HG02852 (cell line): ENCODE measurements around the gene LILRB5.
"Not testable (repeated sequence)": the region's sequence is repeated elsewhere in the genome, so short reads cannot be mapped to it uniquely, and the experiment has no call there.

Experiments
- ATAC-seq: cut with Tn5 transposase; IDR thresholded peaks from one replicate; pipeline ENCODE4 v1.9.1; 2021; ENCODE audit warnings: mild to moderate bottlenecking, moderate library complexity; ENCODE audit not compliant: unreplicated experiment

The LILRB5 gene

GRCh38 chr19:54217517-54218247 is 39.4 kb downstream of the LILRB5 start:
- not testable (repeated sequence) for ATAC-seq

- ATAC-seq, result no peak
Measured at GRCh38 chr19:54216869-54217268, 40.2 kb downstream of the LILRB5 start.

GRCh38 chr19:54214734-54215133 is 42.3 kb downstream of the LILRB5 start:
- not testable (repeated sequence) for ATAC-seq

GRCh38 chr19:54214217-54214616 is 42.9 kb downstream of the LILRB5 start:
- not testable (repeated sequence) for ATAC-seq

GRCh38 chr19:54211235-54211634 is 45.8 kb downstream of the LILRB5 start:
- ATAC-seq, result no peak

DNA sequence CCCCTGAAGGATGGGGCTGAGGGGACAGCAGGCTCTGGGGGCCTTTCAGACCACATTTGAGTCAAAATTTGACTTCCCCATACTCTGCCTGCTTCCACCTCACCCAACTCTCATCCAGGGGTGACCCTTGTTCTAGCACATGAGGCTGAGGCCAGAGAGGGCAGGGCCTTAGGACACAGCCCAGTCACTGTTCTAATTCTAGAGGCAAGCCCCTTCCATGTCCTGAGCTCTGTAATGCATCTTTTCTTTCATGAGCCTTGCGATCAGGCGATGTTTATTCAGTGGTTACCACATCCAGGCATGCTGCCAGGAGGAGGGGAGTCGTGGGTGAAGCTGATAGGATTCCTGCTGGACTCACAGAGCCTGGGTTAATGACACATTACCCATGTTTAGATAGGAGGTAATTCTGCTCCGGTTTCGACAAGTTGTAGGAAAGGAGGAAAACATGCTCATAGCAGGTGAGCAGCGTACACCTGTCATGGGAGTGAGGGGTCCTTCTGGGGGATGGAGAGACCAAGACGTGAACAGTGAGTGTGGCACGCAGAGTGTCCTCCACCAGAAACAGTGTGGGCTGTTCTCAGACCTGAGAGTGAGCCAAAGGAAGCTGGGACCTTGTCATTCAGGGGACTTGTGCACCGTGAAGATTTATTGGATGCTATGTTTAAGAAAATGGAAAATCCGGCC is 47.1 kb downstream of the LILRB5 start:
- ATAC-seq, result no peak

GRCh38 chr19:54209058-54209810 is 47.8 kb downstream of the LILRB5 start:
- ATAC-seq, result no peak

GRCh38 chr19:54208784-54209057 is 48.4 kb downstream of the LILRB5 start:
- no peak for ATAC-seq

GRCh38 chr19:54207983-54208783 is 48.9 kb downstream of the LILRB5 start:
- ATAC-seq, result peak; percentile 38

DNA sequence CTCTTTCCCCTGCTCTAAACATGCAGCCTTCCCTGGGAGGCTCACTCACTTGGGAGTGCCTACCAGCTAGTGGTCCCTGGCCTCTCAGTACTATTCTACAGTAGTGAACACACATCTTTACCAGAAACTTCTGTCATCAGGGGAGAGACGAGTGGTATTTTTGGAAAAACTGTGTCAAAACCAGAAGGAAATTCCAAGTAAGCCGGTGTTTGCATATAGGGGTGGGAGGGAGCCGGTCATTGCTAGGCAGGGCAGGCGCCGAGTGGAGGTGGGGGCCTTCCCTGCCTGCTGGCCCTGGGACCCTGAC is 49.4 kb downstream of the LILRB5 start:
- no peak for ATAC-seq

DNA sequence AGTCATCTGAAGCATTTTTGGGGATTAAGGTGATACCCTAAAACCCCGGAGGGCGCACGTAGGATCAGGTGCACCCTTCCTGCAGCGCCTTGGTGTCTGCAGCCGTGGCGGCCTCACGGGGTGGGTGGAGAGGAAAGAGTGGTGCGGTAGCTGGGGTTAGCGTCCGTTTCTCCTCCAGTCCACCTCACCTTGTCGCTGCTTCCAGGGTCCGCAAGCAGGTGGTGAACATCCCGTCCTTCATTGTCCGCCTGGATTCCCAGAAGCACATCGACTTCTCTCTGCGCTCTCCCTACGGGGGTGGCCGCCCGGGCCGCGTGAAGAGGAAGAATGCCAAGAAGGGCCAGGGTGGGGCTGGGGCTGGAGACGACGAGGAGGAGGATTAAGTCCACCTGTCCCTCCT is 49.9 kb downstream of the LILRB5 start:
- ATAC-seq, result not testable (repeated sequence)

DNA sequence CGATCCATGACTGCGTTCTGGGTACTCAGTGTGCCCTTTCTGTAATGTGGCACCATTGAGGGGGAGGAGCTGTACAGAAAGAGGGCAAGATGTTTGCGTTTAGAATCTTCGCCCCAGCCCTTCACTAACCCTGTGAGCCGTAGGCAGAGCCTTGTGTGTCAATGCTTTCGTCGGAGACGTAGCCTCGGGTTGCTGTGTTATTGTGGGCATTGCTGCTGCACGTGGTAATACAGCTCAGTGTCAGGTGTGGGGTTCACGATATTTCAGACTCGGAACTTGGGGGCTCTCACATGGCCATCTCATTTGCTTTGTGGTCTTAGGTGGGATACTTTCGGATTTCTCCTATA is 50.3 kb downstream of the LILRB5 start:
- ATAC-seq, result no peak

GRCh38 chr19:54206030-54206830 is 50.8 kb downstream of the LILRB5 start:
- ATAC-seq, result no peak

- ATAC-seq, result no peak
Measured at GRCh38 chr19:54204767-54205468, 52.2 kb downstream of the LILRB5 start.

- ATAC-seq, result no peak
Measured at GRCh38 chr19:54203151-54203611, 53.9 kb downstream of the LILRB5 start.

- ATAC-seq, result no peak
Measured at GRCh38 chr19:54201980-54202379, 55.1 kb downstream of the LILRB5 start.

DNA sequence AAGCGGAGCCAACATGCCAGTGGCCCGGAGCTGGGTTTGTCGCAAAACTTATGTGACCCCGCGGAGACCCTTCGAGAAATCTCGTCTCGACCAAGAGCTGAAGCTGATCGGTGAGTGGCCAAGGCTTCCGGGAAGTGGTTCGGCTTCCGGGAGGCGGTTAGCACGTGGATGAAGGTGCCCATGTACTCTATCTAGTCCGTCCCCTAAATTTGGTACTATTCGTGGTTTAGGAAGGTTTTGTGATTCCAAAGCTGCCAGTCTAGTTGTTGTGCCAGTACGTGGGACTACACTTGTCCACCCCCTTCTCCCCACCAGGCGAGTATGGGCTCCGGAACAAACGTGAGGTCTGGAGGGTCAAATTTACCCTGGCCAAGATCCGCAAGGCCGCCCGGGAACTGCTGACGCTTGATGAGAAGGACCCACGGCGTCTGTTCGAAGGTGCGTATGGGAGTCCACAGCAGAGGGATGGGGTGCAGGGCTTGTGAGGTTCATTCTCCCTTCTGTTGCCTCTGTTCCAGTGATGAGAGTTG is 55.8 kb downstream of the LILRB5 start:
- peak; percentile 9 for ATAC-seq
